ENCODE results near the gene HYAL1.

HYAL1 gene

GRCh38 chr3:50333744-50334328 lies 30.5 kb upstream of the HYAL1 start:
- DNase-seq = no peak

GRCh38 chr3:50331364-50331907 lies 28.1 kb upstream of the HYAL1 start:
- DNase-seq = no peak

GRCh38 chr3:50330330-50330729 lies 27.0 kb upstream of the HYAL1 start:
- DNase-seq = no peak

- peak; percentile 96 for DNase-seq
Measured at GRCh38 chr3:50327943-50328691, 24.7 kb upstream of the HYAL1 start, which contains the start of gene TUSC2. Gene TUSC2 (minus strand): TSS chr3:50328223. CDS start chr3:50328099, 124 bp downstream.

GRCh38 chr3:50327129-50327528 lies 23.8 kb upstream of the HYAL1 start:
- no peak for DNase-seq

GRCh38 chr3:50326182-50326541 lies 22.8 kb upstream of the HYAL1 start:
- DNase-seq = no peak

GRCh38 chr3:50325497-50326181 lies 22.3 kb upstream of the HYAL1 start:
- DNase-seq = no peak

GRCh38 chr3:50325113-50325480 lies 21.7 kb upstream of the HYAL1 start:
- no peak for DNase-seq

GRCh38 chr3:50324351-50325112 lies 21.2 kb upstream of the HYAL1 start:
- DNase-seq = peak; percentile 85

- no peak for DNase-seq
Measured at GRCh38 chr3:50323614-50324199, 20.3 kb upstream of the HYAL1 start.

GRCh38 chr3:50323092-50323600 lies 19.8 kb upstream of the HYAL1 start:
- DNase-seq = no peak

- no peak for DNase-seq
Measured at GRCh38 chr3:50322386-50323091, 19.2 kb upstream of the HYAL1 start, which contains the start of gene HYAL2. Gene HYAL2 (minus strand): TSS chr3:50322745. CDS start chr3:50320489, 2,256 bp downstream.

- no peak for DNase-seq
Measured at GRCh38 chr3:50322115-50322385, 18.7 kb upstream of the HYAL1 start.

- peak; percentile 96 for DNase-seq
Measured at GRCh38 chr3:50321336-50322114, 18.2 kb upstream of the HYAL1 start.

GRCh38 chr3:50320853-50321335 lies 17.5 kb upstream of the HYAL1 start:
- DNase-seq = no peak

GRCh38 chr3:50319894-50320625 lies 16.7 kb upstream of the HYAL1 start:
- DNase-seq = no peak

- no peak for DNase-seq
Measured at GRCh38 chr3:50319181-50319893, 16.0 kb upstream of the HYAL1 start.

- no peak for DNase-seq
Measured at GRCh38 chr3:50318615-50319014, 15.2 kb upstream of the HYAL1 start.

- DNase-seq = no peak
Measured at GRCh38 chr3:50318163-50318562, 14.8 kb upstream of the HYAL1 start.

GRCh38 chr3:50317300-50317699 lies 13.9 kb upstream of the HYAL1 start:
- DNase-seq = no peak
